Lung (tissue), 12 donors: ENCODE results near the gene AFP. TPM values are rescaled to one million over a fixed set of nuclear protein-coding genes. Genes with fewer than 3 reads are reported as not detected.

Experiments
- ATAC-seq: fragments of 200-7000 bp; cut with Tn5 transposase; one replicate; pipeline ENCODE4 v1.9.1; 2020; ENCODE audit warnings: moderate number of reproducible peaks; ENCODE audit not compliant: insufficient read depth, low FRiP score
- DNase-seq, 3 donors: peaks; one replicate each; pipeline ENCODE4 v3.0.0-alpha.2; 2013 to 2017
- H3K27ac ChIP-seq, 2 donors: one replicate each; pipeline ENCODE4 v1.5.1; 2013; ENCODE audit warnings: mild to moderate bottlenecking in 2 of 2, moderate library complexity in 2 of 2, control low read depth in 1 of 2, inconsistent platforms in 1 of 2, low read depth in 1 of 2, low read length in 1 of 2
- H3K27me3 ChIP-seq, 3 donors: one replicate each; pipeline ENCODE4 v1.5.1; 2013; ENCODE audit warnings: low read length in 2 of 3; ENCODE audit not compliant: control insufficient read depth in 3 of 3, insufficient read depth in 3 of 3
- H3K36me3 ChIP-seq, 4 donors: one replicate each; pipeline ENCODE4 v1.5.1; 2013; ENCODE audit warnings: low read length in 4 of 4, mild to moderate bottlenecking in 1 of 4, moderate library complexity in 1 of 4; ENCODE audit not compliant: control insufficient read depth in 4 of 4, insufficient read depth in 4 of 4
- H3K4me1 ChIP-seq, 5 donors: one replicate each; pipeline ENCODE4 v1.5.1; 2013; ENCODE audit warnings: low read length in 5 of 5, mild to moderate bottlenecking in 2 of 5, moderate library complexity in 1 of 5; ENCODE audit not compliant: control insufficient read depth in 5 of 5, insufficient read depth in 5 of 5
- H3K4me3 ChIP-seq: one replicate; pipeline ENCODE4 v1.5.1; 2013; ENCODE audit warnings: mild to moderate bottlenecking, control low read depth, moderate library complexity
- H3K9ac ChIP-seq, 2 donors: one replicate each; pipeline ENCODE4 v1.5.1; 2013; ENCODE audit warnings: low read length in 2 of 2, control low read depth in 1 of 2; ENCODE audit not compliant: insufficient read depth in 1 of 2
- H3K9me3 ChIP-seq, 4 donors: one replicate each; pipeline ENCODE4 v1.5.1; 2013; ENCODE audit warnings: low read length in 3 of 4, mild to moderate bottlenecking in 1 of 4, moderate library complexity in 1 of 4; ENCODE audit not compliant: control insufficient read depth in 4 of 4, insufficient read depth in 3 of 4
- WGBS, 2 donors: extraction: QIAGEN DNeasy Blood & Tissue Kit; methylation state at CpG; one replicate each; pipeline ENCODE4 v1.1.7; 2013; 5-methylcytosine and 5-hydroxymethylcytosine counted together
- polyA plus RNA-seq, 2 donors: library from polyadenylated mRNA; stranded (reverse); fragments of 200-250 nt; gene quantifications; one replicate each; pipeline ENCODE4 v1.2.1, GENCODE V29; 2013
- total RNA-seq, 2 donors: library from RNA; depleted of rRNA in 1 of 2; stranded (reverse); fragments of >200 nt in 1 of 2; gene quantifications; one replicate each; pipeline ENCODE4 v1.2.1, GENCODE V29; 2014 to 2021
- TF ChIP-seq, protein P1 (sequence below): IDR thresholded peaks from 2 replicates; pipeline ENCODE4 v1.5.1; 2012; ENCODE audit warnings: mild to moderate bottlenecking; ENCODE audit errors: control extremely low read depth, extremely low read depth
- donor health status: control.
- donor health status: control.
- donor health status: Bipolar disorder and iron deficiency.
- donor health status: healthy.
- donor health status: DM: yes; HTN: yes; CAD: no.

Gene AFP
- total and polyA plus RNA-seq, 4 donors: 0.11 to 1.3 TPM; not detected in 2

DNA sequence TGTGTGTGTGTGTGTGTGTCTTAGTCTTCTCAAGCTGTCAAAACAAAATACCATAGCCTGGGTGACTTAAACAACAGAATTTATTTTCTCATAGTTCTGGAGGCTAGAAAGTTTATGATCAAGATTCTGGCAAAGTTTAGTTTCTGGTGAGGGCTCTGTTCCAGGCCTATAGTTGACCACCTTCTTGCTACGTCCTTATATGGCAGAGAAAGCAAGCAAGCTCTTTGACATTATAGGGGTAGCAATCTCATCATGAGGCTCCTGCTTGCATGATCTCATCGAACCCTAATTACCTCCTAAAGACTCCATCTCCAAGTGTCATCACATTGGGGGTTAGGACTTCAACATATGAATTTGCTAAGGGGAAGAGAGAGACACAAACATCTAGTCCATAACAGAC, 6.9 kb upstream of the AFP start:
- TF ChIP-seq, protein P1, sequence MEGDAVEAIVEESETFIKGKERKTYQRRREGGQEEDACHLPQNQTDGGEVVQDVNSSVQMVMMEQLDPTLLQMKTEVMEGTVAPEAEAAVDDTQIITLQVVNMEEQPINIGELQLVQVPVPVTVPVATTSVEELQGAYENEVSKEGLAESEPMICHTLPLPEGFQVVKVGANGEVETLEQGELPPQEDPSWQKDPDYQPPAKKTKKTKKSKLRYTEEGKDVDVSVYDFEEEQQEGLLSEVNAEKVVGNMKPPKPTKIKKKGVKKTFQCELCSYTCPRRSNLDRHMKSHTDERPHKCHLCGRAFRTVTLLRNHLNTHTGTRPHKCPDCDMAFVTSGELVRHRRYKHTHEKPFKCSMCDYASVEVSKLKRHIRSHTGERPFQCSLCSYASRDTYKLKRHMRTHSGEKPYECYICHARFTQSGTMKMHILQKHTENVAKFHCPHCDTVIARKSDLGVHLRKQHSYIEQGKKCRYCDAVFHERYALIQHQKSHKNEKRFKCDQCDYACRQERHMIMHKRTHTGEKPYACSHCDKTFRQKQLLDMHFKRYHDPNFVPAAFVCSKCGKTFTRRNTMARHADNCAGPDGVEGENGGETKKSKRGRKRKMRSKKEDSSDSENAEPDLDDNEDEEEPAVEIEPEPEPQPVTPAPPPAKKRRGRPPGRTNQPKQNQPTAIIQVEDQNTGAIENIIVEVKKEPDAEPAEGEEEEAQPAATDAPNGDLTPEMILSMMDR: no peak
- Histone ChIP-seq H3K27me3 (no peaks in the 10 kb centered on the region), H3K9ac (no peak overlapping the region), H3K4me1 (peaks cover 0 to 21% (median 0%) of the 10 kb centered on the region in 5 donors), H3K4me3 (no peak overlapping the region), H3K27ac (no peak overlapping the region), H3K36me3 (no peaks in the 10 kb centered on the region), H3K9me3 (no peaks in the 10 kb centered on the region)
- ATAC-seq (no peak), DNase-seq (peak in 1 of 3 donors; percentile 33)
- WGBS, 2 donors: 67 to 90% methylated on average over 2 of the region's 2 CpGs

DNA sequence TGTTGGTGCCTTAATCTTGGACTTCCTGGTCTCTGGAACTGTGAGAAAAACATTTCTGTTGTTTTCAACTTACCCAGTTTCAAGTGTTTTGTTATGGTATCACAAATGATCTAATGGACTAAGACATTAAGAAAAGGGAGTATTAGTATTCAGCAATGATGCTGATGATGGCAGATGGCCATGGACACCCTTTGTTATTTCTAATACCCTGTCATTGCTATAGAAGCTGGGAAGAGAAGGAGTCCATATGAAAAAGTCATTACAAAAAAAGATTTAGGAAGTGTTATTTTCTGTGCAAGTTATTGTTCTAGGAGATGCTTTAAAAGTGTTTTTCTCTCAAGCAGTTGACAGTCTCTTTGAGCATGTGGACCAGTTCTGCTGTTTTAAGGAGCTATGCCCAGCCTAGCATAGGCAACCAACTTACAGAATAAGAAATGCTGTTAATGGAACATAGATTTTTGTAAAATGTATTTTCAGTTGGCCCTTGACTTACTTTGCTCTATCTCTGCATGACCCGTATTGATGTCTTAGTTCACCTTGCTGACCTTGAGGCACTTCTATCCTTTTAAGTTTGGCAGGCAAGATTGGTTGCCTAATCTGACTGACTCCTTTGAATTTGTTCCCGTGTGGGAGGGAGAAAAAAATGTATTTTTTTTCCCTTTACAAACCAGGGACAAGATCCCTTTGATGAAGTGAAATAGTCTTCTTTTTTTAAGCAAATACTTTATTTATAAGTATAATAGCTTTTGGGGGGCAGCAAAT, 6.0 kb upstream of the AFP start:
- WGBS, 2 donors: 32 to 63% methylated on average over 2 of the region's 2 CpGs
- ATAC-seq (no peak), DNase-seq (peak; percentile 64 to 92 (median 88))
- no peaks in the 10 kb centered on the region for H3K36me3 ChIP-seq
- peaks cover 0 to 21% (median 0%) of the 10 kb centered on the region in 5 donors for H3K4me1 ChIP-seq
- no peak overlapping the region for H3K9ac ChIP-seq
- H3K27ac ChIP-seq: no peak overlapping the region
- no peak overlapping the region for H3K4me3 ChIP-seq
- no peaks in the 10 kb centered on the region for H3K9me3 ChIP-seq
- H3K27me3 ChIP-seq: no peaks in the 10 kb centered on the region
- TF ChIP-seq, protein P1: no peak

DNA sequence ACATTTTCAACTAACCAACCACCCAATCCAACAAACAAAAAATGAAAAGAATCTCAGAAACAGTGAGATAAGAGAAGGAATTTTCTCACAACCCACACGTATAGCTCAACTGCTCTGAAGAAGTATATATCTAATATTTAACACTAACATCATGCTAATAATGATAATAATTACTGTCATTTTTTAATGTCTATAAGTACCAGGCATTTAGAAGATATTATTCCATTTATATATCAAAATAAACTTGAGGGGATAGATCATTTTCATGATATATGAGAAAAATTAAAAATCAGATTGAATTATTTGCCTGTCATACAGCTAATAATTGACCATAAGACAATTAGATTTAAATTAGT, 4.2 kb upstream of the AFP start:
- Histone ChIP-seq H3K36me3 (no peaks in the 10 kb centered on the region), H3K9me3 (no peaks in the 10 kb centered on the region), H3K9ac (no peak overlapping the region), H3K27ac (no peak overlapping the region), H3K4me3 (no peak overlapping the region), H3K27me3 (no peaks in the 10 kb centered on the region), H3K4me1 (peaks cover 0 to 21% (median 0%) of the 10 kb centered on the region in 5 donors)
- no peak for DNase-seq
- ATAC-seq: no peak
- TF ChIP-seq, protein P1: no peak
- 61 to 81% methylated on average over 1 of the region's 1 CpG for WGBS, 2 donors
